Right lung (tissue), 5 donors: ENCODE data around the gene ATG2A. TPM values are rescaled to one million over a fixed set of nuclear protein-coding genes. Genes with fewer than 3 reads are reported as not detected.
A peak's percentile ranks its signal among the peaks of the same experiment; 100 is the strongest.

ENCODE experiments used
- DNase-seq, 2 donors: peaks; one replicate each; pipeline ENCODE4 v3.0.0-alpha.2; 2013
- polyA plus RNA-seq, 5 donors: library from polyadenylated mRNA; unstranded; fragments of 120-200 nt; gene quantifications; one replicate each; pipeline versions ENCODE4 v1.2.1 to v1.2.3, GENCODE V29; 2013; ENCODE audit warnings: inconsistent platforms in 1 of 5, low replicate concordance in 1 of 5; ENCODE audit not compliant: insufficient read length in 5 of 5, insufficient read depth in 1 of 5

The ATG2A gene
- polyA plus RNA-seq, 5 donors, result 10.3 to 25.1 (median 15.9) TPM

- DNase-seq, result no peak
Observed at GRCh38 chr11:64888406-64888728, 28.6 kb downstream of the ATG2A start.

- DNase-seq, result peak in 1 of 2 donors; percentile 63
Observed at GRCh38 chr11:64887757-64888405, 29.1 kb downstream of the ATG2A start.

- DNase-seq, result no peak
Observed at GRCh38 chr11:64887234-64887756, 29.7 kb downstream of the ATG2A start.

GRCh38 chr11:64885367-64886286 is 31.4 kb downstream of the ATG2A start:
- no peak for DNase-seq

GRCh38 chr11:64884019-64884418 is 33.0 kb downstream of the ATG2A start:
- no peak for DNase-seq

GRCh38 chr11:64883575-64883974 is 33.4 kb downstream of the ATG2A start:
- DNase-seq, result no peak

- no peak for DNase-seq
Observed at GRCh38 chr11:64882243-64882642, 34.8 kb downstream of the ATG2A start.

- DNase-seq, result no peak
Observed at GRCh38 chr11:64881476-64881875, 35.5 kb downstream of the ATG2A start.

GRCh38 chr11:64880240-64881001 is 36.6 kb downstream of the ATG2A start:
- DNase-seq, result no peak

GRCh38 chr11:64879244-64879900 is 37.6 kb downstream of the ATG2A start:
- DNase-seq, result no peak

- DNase-seq, result peak; percentile 98
Observed at GRCh38 chr11:64878494-64879243, 38.3 kb downstream of the ATG2A start, which contains the start of gene EHD1. EHD1 (minus strand) TSS chr11:64878621; CDS start chr11:64878464, 157 bp downstream.

- no peak for DNase-seq
Observed at GRCh38 chr11:64878223-64878493, 38.9 kb downstream of the ATG2A start.

- no peak for DNase-seq
Observed at GRCh38 chr11:64877390-64878222, 39.4 kb downstream of the ATG2A start.

GRCh38 chr11:64876835-64877341 is 40.1 kb downstream of the ATG2A start:
- no peak for DNase-seq

- DNase-seq, result no peak
Observed at GRCh38 chr11:64876229-64876750, 40.7 kb downstream of the ATG2A start.

GRCh38 chr11:64875369-64876228 is 41.4 kb downstream of the ATG2A start:
- DNase-seq, result no peak

- no peak for DNase-seq
Observed at GRCh38 chr11:64874308-64875240, 42.4 kb downstream of the ATG2A start.
